ENCODE results near the gene CUBN. TPM values are rescaled to one million over a fixed set of nuclear protein-coding genes. Genes with fewer than 3 reads are reported as not detected.

The CUBN gene
- total RNA-seq, 2 donors from 2014 or later, result 0.75 to 1.3 TPM

DNA sequence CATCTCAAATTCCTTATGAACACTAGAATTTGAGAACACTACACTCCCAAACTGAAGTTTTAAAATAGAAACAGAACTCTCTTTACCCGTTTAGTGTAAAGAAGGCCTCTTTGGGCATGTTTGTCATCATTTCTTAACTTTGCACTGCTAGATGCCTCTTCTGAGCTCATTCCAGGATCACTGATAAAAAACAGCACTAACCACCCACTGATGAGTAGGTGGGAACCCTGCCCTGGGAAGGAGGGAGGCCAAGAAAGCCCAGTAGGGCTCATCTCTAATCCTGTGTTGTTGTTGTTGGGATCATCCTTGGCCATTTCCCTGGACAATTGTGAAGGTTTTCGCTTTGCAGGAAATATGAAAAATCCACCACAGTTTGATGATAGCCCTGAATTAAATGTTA lies 68.2 kb downstream of the CUBN start:
- Histone ChIP-seq H3K9ac (ENCODE audit: extremely low read depth, low read length, poor library complexity, severe bottlenecking) (no peak overlapping the region), H3K27ac (ENCODE audit: low read depth, low read length) (no peak overlapping the region), H3K4me1 (ENCODE audit: control insufficient read depth, insufficient read depth, low read length) (no peaks in the 10 kb centered on the region), H3K27me3 (ENCODE audit: control insufficient read depth, insufficient read depth, low read length, poor library complexity, severe bottlenecking) (no peaks in the 10 kb centered on the region), H3K4me3 (ENCODE audit: low read length) (no peak overlapping the region), H3K36me3 (ENCODE audit: control insufficient read depth, insufficient read depth, low read length) (no peaks in the 10 kb centered on the region), H3K9me3 (ENCODE audit: control insufficient read depth, low read length) (no peaks in the 10 kb centered on the region)
- Mint-ChIP-seq H3K27ac (peak overlapping the region; percentile 37), H3K4me1 (peaks cover 19% of the 10 kb centered on the region), H3K4me3 (no peak overlapping the region), H3K9me3 (no peaks in the 10 kb centered on the region), H3K36me3 (ENCODE audit: low read depth) (no peaks in the 10 kb centered on the region), H3K27me3 (ENCODE audit: insufficient read depth) (no peaks in the 10 kb centered on the region)
- TF ChIP-seq, protein P1, sequence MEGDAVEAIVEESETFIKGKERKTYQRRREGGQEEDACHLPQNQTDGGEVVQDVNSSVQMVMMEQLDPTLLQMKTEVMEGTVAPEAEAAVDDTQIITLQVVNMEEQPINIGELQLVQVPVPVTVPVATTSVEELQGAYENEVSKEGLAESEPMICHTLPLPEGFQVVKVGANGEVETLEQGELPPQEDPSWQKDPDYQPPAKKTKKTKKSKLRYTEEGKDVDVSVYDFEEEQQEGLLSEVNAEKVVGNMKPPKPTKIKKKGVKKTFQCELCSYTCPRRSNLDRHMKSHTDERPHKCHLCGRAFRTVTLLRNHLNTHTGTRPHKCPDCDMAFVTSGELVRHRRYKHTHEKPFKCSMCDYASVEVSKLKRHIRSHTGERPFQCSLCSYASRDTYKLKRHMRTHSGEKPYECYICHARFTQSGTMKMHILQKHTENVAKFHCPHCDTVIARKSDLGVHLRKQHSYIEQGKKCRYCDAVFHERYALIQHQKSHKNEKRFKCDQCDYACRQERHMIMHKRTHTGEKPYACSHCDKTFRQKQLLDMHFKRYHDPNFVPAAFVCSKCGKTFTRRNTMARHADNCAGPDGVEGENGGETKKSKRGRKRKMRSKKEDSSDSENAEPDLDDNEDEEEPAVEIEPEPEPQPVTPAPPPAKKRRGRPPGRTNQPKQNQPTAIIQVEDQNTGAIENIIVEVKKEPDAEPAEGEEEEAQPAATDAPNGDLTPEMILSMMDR (conservative IDR thresholded peaks at IDR 0.05), result no peak
- 88 to 97% methylated on average over 1 to 2 of the region's 2 CpGs for WGBS, 2 experiments (ENCODE audit: insufficient coverage in 1 of 2, insufficient read length in 1 of 2)
- DNase-seq, result no peak

DNA sequence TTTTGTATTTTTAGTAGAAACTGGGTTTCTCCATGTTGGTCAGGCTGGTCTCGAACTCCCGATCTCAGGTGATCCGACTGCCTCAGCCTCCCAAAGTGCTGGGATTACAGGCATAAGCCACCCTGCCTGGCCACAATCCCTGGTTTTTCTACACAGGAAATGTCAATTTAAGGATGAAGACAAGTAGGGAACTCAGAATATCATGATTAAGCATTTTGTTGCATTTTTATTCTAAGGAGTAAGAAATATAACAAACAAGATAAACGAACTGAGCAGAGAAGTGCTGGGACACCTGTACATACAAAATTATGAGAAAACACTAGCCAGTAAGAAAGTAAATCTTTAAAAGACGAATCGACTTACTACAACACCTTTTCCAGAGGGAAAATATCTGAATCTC lies 69.3 kb downstream of the CUBN start:
- H3K4me1 Mint-ChIP-seq, result peaks cover 19% of the 10 kb centered on the region

DNA sequence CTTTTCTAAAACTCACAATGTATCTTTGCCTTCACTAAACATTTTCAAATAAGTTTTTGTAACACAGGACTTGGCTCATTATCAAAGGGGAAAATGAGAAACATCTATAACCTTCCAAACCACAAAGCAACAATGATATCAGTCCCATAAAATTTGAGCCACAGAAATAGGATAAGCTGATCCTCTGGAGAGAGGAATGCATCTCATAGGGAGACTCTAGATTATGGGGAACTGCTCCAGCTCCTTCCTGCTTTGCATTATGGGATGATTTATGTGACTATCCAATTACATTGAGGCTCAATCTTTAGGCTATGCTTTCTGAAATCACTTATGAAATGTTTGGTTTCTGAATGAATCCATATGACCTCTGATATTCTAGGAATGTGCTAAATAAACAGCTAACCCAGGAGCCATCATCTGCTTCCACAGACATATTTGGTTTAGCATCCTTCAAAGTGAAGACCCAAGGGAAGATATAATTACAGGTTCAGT lies 70.4 kb downstream of the CUBN start:
- H3K4me1 ChIP-seq (ENCODE audit: control insufficient read depth, insufficient read depth, low read length), result no peaks in the 10 kb centered on the region
- no peak overlapping the region for H3K4me3 ChIP-seq (ENCODE audit: low read length)
- no peaks in the 10 kb centered on the region for H3K27me3 Mint-ChIP-seq (ENCODE audit: insufficient read depth)
- H3K9me3 ChIP-seq (ENCODE audit: control insufficient read depth, low read length), result no peaks in the 10 kb centered on the region
- H3K4me1 Mint-ChIP-seq, result peaks cover 19% of the 10 kb centered on the region
- H3K27ac Mint-ChIP-seq, result no peak overlapping the region
- H3K4me3 Mint-ChIP-seq, result no peak overlapping the region
- no peak overlapping the region for H3K27ac ChIP-seq (ENCODE audit: low read depth, low read length)
- no peaks in the 10 kb centered on the region for H3K36me3 ChIP-seq (ENCODE audit: control insufficient read depth, insufficient read depth, low read length)
- H3K36me3 Mint-ChIP-seq (ENCODE audit: low read depth), result no peaks in the 10 kb centered on the region
- no peaks in the 10 kb centered on the region for H3K27me3 ChIP-seq (ENCODE audit: control insufficient read depth, insufficient read depth, low read length, poor library complexity, severe bottlenecking)
- no peaks in the 10 kb centered on the region for H3K9me3 Mint-ChIP-seq
- DNase-seq, result no peak
- H3K9ac ChIP-seq (ENCODE audit: extremely low read depth, low read length, poor library complexity, severe bottlenecking), result no peak overlapping the region
- TF ChIP-seq, protein P1 (conservative IDR thresholded peaks at IDR 0.05), result no peak

More for the DNA sequence above, 69.3 kb downstream of the CUBN start:
- Mint-ChIP-seq H3K27ac (no peak overlapping the region), H3K9me3 (no peaks in the 10 kb centered on the region), H3K27me3 (ENCODE audit: insufficient read depth) (no peaks in the 10 kb centered on the region), H3K36me3 (ENCODE audit: low read depth) (no peaks in the 10 kb centered on the region), H3K4me3 (no peak overlapping the region)
- no peak overlapping the region for H3K4me3 ChIP-seq (ENCODE audit: low read length)
- no peaks in the 10 kb centered on the region for H3K36me3 ChIP-seq (ENCODE audit: control insufficient read depth, insufficient read depth, low read length)
- no peaks in the 10 kb centered on the region for H3K27me3 ChIP-seq (ENCODE audit: control insufficient read depth, insufficient read depth, low read length, poor library complexity, severe bottlenecking)
- TF ChIP-seq, protein P1 (conservative IDR thresholded peaks at IDR 0.05), result no peak
- 78 to 90% methylated on average over 6 of the region's 6 CpGs for WGBS, 2 experiments (ENCODE audit: insufficient coverage in 1 of 2, insufficient read length in 1 of 2)
- DNase-seq, result no peak
- no peak overlapping the region for H3K9ac ChIP-seq (ENCODE audit: extremely low read depth, low read length, poor library complexity, severe bottlenecking)
- no peaks in the 10 kb centered on the region for H3K9me3 ChIP-seq (ENCODE audit: control insufficient read depth, low read length)
- H3K4me1 ChIP-seq (ENCODE audit: control insufficient read depth, insufficient read depth, low read length), result no peaks in the 10 kb centered on the region
- no peak overlapping the region for H3K27ac ChIP-seq (ENCODE audit: low read depth, low read length)

Data from endodermal cell (in vitro differentiated cells).